Measurements from ENCODE around the gene TBCA.

TBCA gene, protein sequence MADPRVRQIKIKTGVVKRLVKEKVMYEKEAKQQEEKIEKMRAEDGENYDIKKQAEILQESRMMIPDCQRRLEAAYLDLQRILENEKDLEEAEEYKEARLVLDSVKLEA

DNA sequence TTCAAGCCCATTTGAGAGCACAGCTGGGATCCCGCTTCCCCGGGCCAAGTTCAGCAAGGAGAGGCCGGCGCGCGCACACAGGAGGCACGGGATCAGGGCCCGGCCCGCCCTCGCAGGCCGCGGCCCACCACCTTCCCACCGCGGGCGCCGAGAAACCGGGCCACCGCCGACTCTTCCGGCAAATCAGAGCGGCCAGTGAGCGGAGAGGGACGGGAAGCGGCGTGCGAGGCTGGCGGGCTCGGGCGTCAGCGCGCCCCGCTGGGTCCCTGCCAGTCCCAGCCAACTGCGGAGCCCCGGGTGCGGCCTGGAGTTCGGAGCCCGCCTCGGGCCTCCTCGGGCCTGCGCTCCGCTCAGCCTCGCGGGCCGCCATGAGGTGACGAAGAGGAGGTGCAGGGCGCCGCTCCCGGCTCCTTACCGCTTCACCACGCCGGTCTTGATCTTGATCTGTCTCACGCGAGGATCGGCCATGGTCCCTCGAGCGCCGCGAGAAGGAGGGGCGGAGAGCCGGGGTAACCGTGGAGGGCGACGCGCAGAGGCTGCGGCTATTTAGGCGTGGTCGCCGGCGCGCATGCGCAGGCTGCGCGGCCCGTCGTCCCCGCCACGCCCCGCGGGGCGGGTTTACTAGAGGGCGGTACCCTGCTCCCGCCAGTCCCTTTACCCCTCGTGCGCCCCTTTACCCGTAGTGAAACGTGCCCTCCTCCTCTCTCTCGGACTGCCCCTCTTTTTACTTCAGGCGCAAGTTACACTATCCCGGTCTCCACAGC, at the start of gene TBCA:
TBCA (minus strand) TSS at position 550 of the 764 bp plus-strand sequence; CDS start at position 468, 82 bp downstream.
- peak; percentile 90 to 91 for DNase-seq

DNA sequence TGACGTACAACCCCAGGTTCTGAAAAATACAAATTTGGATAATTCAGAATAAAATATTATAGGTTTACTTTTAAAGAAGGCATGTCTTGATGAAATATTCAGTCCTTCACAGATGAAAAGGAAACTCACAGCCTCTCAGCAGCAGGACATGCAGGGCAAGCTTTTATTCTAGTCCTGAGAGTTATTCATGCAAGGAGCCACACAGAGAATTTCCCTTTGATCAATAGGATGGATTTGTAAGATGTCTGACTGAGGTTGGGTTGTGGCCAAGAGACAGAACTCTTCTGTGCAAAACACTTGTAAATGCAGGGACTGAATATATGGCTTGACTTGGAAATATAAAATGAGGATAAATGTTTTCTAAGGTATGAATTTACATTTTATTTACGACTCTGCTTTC, 48.8 kb upstream of the TBCA start:
- no peak for DNase-seq

GRCh38 chr5:77816686-77817085, 40.5 kb upstream of the TBCA start:
- no peak for DNase-seq

GRCh38 chr5:77812926-77813589, 36.9 kb upstream of the TBCA start:
- no peak for DNase-seq

- DNase-seq, result no peak
Measured at GRCh38 chr5:77806213-77806843, 30.2 kb upstream of the TBCA start.

DNA sequence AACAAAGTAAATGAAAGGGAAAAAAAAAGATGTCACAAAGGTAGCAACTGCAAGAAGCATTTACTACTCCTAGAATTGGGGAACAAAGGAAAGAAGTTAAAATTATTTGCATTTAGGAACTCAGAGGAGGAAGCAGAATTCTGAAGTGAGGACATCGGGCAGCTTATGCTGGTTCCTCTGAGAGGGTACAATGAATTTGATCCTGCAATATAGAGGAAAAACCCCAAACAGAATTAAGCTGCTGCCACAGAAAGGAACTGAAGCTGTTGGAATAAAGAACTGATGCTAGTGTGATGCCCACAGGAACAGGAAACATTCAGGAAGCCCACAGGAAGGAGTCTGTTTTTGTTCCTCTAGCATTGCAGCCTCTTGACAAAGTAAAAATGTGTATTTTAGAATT, 22.3 kb upstream of the TBCA start:
- DNase-seq, result no peak

- no peak for DNase-seq
Measured at GRCh38 chr5:77797136-77797535, 21.0 kb upstream of the TBCA start.

GRCh38 chr5:77795846-77796245, 19.7 kb upstream of the TBCA start:
- DNase-seq, result no peak

DNA sequence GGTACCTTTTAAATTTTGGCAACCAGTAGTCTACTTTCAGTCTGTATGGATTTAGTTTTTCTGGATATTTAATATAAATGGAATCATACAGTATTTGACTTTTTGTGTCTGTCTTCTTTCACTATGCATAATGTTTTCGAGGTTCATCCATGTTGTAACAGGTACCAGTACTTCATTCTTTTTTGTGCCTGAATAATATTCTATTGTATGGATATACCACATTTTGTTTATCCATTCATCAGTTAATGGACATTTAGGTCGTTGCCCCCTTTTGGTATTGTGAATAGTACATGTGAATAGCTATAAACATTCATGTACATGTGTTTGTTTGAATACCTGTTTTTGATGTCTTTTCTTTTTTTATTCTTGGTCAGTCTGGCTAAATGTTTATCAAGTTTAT, 19.1 kb upstream of the TBCA start:
- DNase-seq, result no peak

DNA sequence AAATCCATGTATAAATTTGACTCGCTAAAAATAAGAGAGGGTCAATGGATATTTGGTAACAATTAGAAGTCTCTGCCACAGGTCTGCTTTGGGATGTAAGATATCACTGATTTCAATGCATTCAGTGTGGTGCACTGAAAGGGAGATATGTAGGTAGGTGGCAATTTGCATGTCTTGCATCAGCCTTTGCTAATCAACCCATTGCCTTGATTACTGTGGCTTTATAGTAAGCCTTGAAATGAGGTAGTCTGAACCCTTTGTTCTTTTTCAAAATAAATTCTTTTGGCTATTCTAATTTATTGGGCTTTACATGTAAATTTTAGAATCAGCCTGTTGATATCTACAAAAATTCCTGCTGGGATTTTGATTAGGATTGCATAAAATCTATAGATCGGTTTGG, 15.8 kb upstream of the TBCA start:
- no peak for DNase-seq

DNA sequence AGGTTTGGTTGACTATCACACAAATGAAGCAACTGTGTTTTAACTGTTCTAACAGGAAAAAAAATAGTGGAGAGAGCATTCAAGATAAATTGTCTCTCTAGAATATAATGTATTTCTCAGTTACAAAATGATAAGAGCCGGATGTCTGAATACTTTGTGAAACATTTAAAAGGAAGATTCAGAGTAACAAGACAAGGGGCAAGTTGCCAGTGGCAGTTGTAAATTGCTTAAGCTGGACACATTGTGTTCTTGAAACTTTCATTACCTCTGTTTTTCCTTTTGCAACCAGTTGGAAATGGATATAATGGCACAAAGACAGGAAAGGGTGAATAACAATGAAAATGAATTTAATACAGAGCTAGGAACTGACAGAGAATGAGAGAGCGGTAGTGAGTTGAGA, 15.2 kb upstream of the TBCA start:
- no peak for DNase-seq

- DNase-seq, result no peak
Measured at GRCh38 chr5:77785229-77785628, 9.1 kb upstream of the TBCA start.

DNA sequence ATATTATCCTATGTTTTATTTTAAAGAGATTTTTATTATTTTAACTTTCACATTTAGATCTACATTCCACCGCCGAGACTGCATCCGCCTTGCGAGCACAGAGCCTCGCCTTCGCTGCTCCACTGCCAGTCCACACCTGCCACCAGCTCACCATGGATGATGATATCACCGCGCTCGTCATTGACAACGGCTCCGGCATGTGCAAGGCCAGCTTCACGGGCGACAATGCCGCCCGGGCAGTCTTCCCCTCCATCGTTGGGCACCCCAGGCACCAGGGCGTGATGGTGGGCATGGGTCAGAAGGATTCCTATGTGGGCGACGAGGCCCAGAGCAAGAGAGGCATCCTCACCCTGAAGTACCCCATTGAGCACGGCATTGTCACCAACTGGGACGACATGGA, 8.6 kb upstream of the TBCA start:
- DNase-seq, result no peak

GRCh38 chr5:77781076-77781475, 4.9 kb upstream of the TBCA start:
- no peak for DNase-seq

- DNase-seq, result no peak
Measured at GRCh38 chr5:77778881-77779438, 2.8 kb upstream of the TBCA start.

GRCh38 chr5:77778398-77778797, 2.3 kb upstream of the TBCA start:
- DNase-seq, result no peak

- DNase-seq, result no peak
Measured at GRCh38 chr5:77777911-77778310, 1.8 kb upstream of the TBCA start.

DNA sequence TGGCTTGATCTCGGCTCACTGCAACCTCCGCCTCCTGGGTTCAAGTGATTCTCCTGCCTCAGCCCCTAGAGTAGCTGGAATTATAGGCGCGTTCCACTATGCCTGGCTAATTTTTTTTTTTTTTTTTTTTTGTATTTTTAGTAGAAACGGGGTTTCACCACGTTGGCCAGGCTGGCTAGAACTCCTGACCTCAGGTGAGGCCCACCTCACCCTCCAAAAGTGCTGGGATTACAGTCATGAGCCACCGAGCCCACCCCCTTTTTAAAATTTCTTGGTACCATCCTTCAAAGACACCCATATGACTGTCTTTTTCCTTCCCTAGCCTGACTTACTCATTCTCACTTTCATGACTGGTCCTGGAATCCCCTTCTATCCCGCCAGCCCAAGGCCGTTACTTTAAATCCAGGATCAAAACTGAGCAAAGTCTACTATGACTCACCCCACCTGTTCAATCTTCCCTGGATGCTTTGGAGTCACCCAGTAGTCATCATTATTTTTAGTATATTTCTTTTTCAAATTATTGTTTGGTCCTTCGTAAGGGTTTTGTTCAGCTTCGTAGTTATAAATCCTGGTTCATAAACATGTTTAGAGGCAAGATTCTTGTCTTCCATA, 1.2 kb upstream of the TBCA start:
- no peak for DNase-seq

GRCh38 chr5:77776554-77777206, 541 bp upstream of the TBCA start:
- no peak for DNase-seq

- no peak for DNase-seq
Measured at GRCh38 chr5:77774981-77775789, 954 bp downstream of the TBCA start.

- no peak for DNase-seq
Measured at GRCh38 chr5:77773734-77774280, 2.3 kb downstream of the TBCA start.

Data from stimulated activated CD4-positive, alpha-beta T cell treated with anti-CD3 and anti-CD28 coated beads, Interleukin-4, amount 100 ng/mL, for 4 hours (primary cell).